KBM-7 (cell line): ENCODE results near the gene AKIRIN2.
"Not testable (repeated sequence)": the region's sequence is repeated elsewhere in the genome, so short reads cannot be mapped to it uniquely, and the experiment has no call there.

Experiments
- DNase-seq: peaks from one replicate; pipeline ENCODE4 v3.0.0-alpha.2; 2015
- in situ Hi-C: fragments of 300-500 bp; cut with MboI; formaldehyde crosslinking; loops from 2 replicates; pipeline ENCODE4 v1.14.3; 2020; ENCODE audit warnings: low sequenced_read_pairs, low pct_unique_long_range_greater_than_20kb, mixed read lengths

Gene AKIRIN2

DNA sequence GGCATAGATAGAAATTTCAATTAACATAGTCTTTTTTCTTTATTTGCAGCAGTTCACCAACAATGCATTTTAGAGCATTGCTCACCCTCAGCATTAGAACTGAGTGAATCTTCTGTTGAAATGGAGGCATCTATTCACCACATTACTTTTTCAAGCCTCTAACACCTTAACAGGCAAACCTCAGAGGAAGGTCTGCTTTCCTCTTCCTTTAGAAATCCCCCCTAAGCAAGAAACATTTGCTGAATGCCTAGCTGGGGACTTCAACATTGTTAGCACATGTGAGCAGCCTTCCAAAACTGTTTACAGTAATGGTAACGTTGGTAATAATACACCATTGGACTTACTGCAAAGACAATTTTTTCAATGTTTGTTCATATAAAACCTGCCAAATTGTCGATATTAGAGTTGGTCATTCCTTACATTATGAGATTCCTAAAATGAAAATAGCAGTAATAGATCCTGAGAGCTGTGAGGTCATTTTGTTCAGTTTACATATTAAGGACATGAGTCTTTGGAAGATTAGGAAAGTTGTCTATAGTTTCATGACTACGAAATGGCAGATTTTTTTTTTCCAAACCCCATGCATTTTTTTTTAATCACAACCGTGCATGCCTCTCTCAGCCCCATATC, 20.6 kb upstream of the AKIRIN2 start:
- in situ Hi-C loops: no loop called here
- DNase-seq: no peak

DNA sequence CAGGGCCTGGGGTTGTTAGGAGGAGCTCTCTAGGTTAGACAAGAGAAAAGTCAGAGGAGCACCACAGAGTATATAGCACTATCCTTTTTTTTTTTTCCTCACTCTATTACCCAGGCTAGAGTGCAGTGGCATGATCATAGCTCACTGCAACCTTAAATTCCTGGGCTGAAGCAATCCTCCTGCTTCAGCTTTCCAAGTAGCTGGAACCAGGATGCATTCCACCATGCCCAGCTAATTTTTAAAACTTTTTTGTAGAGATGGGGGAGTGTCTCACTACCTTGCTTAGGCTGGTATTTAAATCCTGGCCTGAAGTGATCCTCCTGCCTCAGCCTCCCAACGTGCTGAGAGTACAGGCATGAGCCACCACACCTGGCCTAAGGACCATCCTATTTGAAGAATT, 19.3 kb upstream of the AKIRIN2 start:
- in situ Hi-C loops: no loop called here

GRCh38 chr6:87718662-87719433, 16.8 kb upstream of the AKIRIN2 start:
- in situ Hi-C loops: no loop called here
- DNase-seq: no peak

More for the DNA sequence above, 19.3 kb upstream of the AKIRIN2 start:
- DNase-seq: no peak

- DNase-seq: no peak
- in situ Hi-C loops: no loop called here
Measured at GRCh38 chr6:87716928-87717614, 15.0 kb upstream of the AKIRIN2 start.

DNA sequence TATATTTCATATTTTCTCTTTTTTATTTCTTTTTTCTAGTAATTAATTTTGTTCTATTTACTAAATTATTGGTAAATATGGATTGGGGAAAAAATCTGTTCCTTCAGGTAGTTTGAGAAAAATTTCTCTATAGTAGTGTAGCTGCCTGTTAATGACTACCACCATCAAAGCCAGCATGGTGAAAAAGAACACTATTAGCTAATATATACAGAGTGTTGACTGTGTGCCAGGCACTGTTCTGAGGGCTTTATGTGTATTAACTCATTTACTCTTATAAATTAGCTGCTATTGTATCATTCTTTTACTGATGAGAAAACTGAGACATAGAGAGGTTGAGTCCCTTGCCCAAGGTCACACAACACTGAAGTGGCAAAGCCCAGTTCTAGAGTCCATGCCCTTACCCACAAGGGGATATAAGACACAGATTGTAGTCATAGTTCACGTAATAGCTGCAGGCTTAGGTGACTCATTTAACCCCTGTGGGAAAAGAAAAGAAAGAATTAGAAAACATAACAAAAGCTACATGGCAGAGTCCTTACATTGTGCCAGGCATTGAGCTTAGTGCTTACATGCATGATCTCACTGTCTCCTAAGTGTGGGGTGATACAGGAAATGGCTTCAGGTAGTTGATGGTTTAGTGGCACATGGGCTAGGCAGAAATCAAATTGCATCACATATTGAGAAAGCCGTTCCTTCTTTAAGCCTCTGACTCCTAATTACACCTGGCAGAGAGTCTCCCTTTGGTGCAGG, 12.2 kb upstream of the AKIRIN2 start:
- in situ Hi-C loops: no loop called here
- no peak for DNase-seq

- in situ Hi-C loops: not testable (repeated sequence)
Measured at GRCh38 chr6:87712713-87713112, 10.7 kb upstream of the AKIRIN2 start.

DNA sequence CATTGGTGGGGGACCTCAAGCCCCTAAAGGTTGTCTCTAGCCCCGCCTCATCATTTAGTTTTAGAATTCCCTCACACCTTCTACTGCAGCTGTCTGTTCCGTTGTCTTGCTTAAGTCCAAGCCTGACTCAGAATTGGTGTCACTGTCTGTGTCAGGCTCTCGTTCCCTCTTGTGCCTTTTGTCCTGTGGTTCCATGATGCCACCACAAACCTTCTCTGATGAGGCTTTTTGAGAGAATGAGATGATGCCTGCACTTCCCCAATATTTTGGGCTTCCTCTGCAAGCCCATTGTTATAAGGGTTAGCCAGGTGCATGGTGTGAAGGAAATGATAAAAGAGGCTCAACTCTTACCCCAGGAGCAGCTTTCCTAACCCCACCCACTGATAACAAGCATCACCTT, 8.1 kb upstream of the AKIRIN2 start:
- in situ Hi-C loops: no loop called here
- no peak for DNase-seq

More at GRCh38 chr6:87712713-87713112, 10.7 kb upstream of the AKIRIN2 start:
- not testable (repeated sequence) for DNase-seq

DNA sequence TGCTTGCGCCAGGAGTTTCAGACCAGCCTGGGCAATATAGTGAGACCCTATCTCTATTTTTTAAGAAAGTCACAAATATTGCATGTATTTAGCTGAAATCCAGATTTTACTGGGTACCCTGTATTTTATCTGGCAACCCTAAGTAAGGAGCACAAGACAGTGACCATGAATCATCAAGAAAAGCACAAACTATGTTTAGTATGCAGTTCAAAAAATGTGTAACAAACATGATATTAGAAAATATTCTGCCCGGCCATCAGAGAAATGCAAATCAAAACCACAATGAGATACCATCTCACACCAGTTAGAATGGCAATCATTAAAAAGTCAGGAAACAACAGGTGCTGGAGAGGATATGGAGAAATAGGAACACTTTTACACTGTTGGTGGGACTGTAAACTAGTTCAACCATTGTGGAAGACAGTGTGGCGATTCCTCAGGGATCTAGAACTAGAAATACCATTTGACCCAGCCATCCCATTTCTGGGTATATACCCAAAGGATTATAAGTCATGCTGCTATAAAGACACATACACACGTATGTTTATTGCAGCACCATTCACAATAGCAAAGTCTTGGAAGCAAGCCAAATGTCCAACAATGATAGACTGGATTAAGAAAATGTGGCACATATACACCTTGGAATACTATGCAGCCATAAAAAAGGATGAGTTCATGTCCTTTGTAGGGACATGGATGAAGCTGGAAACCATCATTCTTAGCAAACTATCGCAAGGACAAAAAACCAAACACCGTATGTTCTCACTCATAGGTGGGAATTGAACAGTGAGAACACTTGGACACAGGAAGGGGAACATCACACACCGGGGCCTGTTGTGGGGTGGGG, 6.8 kb upstream of the AKIRIN2 start:
- in situ Hi-C loops: not testable (repeated sequence)

GRCh38 chr6:87706187-87706966, 4.3 kb upstream of the AKIRIN2 start:
- no peak for DNase-seq
- in situ Hi-C loops: no loop called here

More for the DNA sequence above, 6.8 kb upstream of the AKIRIN2 start:
- not testable (repeated sequence) for DNase-seq

DNA sequence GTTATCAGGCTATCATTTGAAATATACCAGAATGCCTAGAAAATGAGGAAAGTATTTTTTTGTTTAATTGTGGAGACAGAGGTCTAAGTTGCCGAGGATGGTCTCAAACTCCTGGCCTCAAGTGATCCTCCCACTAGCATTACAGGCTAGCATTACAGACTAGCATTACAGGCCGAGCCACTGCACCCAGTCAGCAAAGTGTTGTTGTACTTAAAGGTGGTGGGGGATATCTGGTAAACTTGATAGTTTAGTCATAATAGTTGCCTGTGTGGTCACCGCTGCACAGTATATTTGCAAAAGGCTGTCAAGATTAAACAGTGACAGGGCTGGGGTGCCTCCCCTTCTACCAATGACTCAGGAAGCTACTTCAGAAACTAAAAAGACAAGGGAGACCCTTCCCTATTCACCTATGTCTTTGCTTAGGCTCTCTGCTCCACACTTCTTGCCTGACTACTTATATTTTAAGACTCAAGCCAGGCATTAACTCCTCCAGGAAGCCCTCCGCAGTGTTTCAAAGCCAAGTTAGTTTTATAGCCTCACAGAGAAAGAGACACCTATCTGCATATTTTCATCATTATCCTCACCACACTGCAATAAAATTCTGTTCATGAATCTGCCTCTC, 3.1 kb upstream of the AKIRIN2 start:
- in situ Hi-C loops: no loop called here
- no peak for DNase-seq

GRCh38 chr6:87703039-87703438, 1.0 kb upstream of the AKIRIN2 start:
- DNase-seq, in situ Hi-C loops: not testable (repeated sequence)

DNA sequence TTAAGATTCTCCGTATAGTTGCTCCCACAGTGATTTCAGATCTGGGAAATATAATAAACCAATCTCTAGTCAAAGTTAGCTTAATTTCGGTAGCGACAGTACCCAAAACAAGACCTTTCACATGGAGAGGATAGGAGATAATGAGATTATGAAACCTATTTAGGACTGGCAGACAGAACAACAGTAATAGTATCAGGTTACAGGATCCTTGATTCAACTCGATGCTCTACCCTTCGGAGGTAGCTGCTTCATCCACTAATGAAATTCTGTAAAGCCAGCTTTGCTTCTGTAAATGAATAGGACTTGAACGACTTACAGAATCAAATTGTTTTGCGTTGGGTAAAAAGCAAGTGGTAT, 534 bp upstream of the AKIRIN2 start:
- no peak for DNase-seq
- in situ Hi-C loops: no loop called here

DNA sequence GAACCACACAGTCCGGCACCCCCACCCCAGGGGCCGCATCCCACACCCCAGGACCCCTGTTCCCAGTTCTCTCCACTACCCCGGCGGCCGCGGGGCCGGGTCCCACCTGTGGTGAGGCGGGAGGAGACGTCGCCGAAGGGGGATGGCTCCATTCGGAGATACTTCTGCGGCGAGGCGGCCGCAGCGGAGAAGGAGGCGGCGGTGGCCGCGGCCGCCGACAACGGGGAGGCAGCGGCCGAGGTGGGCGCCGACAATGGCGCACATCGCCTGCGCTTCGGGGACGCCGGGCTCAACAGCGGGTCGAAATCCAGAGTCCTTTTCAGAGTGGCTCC, 723 bp downstream of the AKIRIN2 start:
- DNase-seq: no peak
- in situ Hi-C loops: no loop called here

- in situ Hi-C loops: no loop called here
- DNase-seq: peak; percentile 66
Measured at GRCh38 chr6:87700397-87701343, 1.4 kb downstream of the AKIRIN2 start.

DNA sequence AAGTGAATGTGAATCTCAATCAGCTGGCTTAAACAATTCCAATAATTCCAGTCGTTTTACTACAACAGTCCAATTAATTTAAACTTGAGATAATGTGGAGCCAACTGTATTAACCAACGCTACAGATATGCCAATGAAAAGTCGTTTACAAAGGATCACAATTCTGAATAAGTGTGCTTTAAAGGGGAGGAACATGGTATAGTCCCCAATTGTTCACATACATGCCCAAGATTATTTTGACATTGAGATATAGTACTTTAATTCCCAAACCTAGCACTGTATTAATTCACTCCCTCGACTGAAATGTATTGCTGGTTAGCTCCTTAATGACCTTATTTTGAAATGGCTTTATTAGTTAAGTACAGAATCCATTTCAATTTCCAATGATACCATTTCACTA, 2.5 kb downstream of the AKIRIN2 start:
- DNase-seq: no peak
- in situ Hi-C loops: no loop called here

GRCh38 chr6:87698547-87699006, 3.5 kb downstream of the AKIRIN2 start:
- in situ Hi-C loops: no loop called here

More at GRCh38 chr6:87698547-87699006, 3.5 kb downstream of the AKIRIN2 start:
- peak; percentile 40 for DNase-seq
